AG04450 (cell line): ENCODE data around the gene UCN2. TPM values are rescaled to one million over a fixed set of nuclear protein-coding genes. Genes with fewer than 3 reads are reported as not detected.

Experiments
- CTCF ChIA-PET: fragments of 300-600, 350-600 bp; formaldehyde crosslinking; extraction: SDS; loops from one replicate; lab custom pipeline; 2022; ENCODE audit warnings: antibody characterized with exemption, inconsistent platforms; lab: Charles Lee
- POLR2A ChIA-PET: fragments of 350-600 bp; formaldehyde crosslinking; extraction: SDS; loops from one replicate; lab custom pipeline; 2021; ENCODE audit warnings: antibody characterized with exemption, inconsistent platforms; lab: Yijun Ruan, JAX
- DNase-seq: peaks from one replicate; pipeline ENCODE4 v3.0.0-alpha.2; 2011; ENCODE audit warnings: low read depth, low spot score
- H3K27ac ChIP-seq: one replicate; pipeline ENCODE4 v1.5.1; 2012; ENCODE audit warnings: low read depth, low read length, control low read depth
- H3K27me3 ChIP-seq: one replicate; pipeline ENCODE4 v1.6.0; 2012; ENCODE audit warnings: low read length; ENCODE audit not compliant: control insufficient read depth, insufficient read depth
- H3K4me3 ChIP-seq: 2 replicates; pipeline ENCODE4 v1.5.1; 2011; ENCODE audit warnings: mild to moderate bottlenecking, low read depth, low read length, control low read depth
- H3K9me3 ChIP-seq: 2 replicates; pipeline ENCODE4 v1.5.1; 2012; ENCODE audit warnings: low read length; ENCODE audit not compliant: control insufficient read depth, insufficient read depth
- CTCF ChIP-seq: IDR thresholded peaks from 2 replicates; pipeline ENCODE4 v1.5.1; 2011; ENCODE audit warnings: low read depth, low read length, control low read depth, inconsistent platforms
- polyA plus RNA-seq: library from polyadenylated mRNA; depleted of rRNA; stranded (reverse); fragments of >200 nt; gene quantifications from 2 replicates; pipeline ENCODE4 v1.2.3, GENCODE V29; 2011

Gene UCN2
- polyA plus RNA-seq, 1 experiment = 1.2 TPM

GRCh38 chr3:48592519-48593087, 29.0 kb upstream of the UCN2 start:
- ChIA-PET CTCF (interaction anchor here (0.6 kb wide), 1 partner anchor 29 kb away, joined by 5 read pairs; no protein-coding TSS in a partner anchor), POLR2A (no interaction called here)
- no peak for TF ChIP-seq CTCF
- Histone ChIP-seq H3K27me3 (no peaks in the 10 kb centered on the region), H3K4me3 (no peak overlapping the region), H3K9me3 (no peaks in the 10 kb centered on the region; the same call in 1 of the 2 replicates), H3K27ac (no peak overlapping the region)
- DNase-seq = no peak

- no peak for DNase-seq
- Histone ChIP-seq H3K9me3 (no peaks in the 10 kb centered on the region; the same call in 1 of the 2 replicates), H3K27me3 (no peaks in the 10 kb centered on the region), H3K4me3 (no peak overlapping the region), H3K27ac (no peak overlapping the region)
- ChIA-PET CTCF (interaction anchor here (0.6 kb wide), 1 partner anchor 28 kb away, joined by 5 read pairs; no protein-coding TSS in a partner anchor), POLR2A (no interaction called here)
- TF ChIP-seq CTCF = no peak
Measured at GRCh38 chr3:48591886-48592518, 28.4 kb upstream of the UCN2 start.

- no peaks in the 10 kb centered on the region; the same call in 1 of the 2 replicates for H3K9me3 ChIP-seq
- POLR2A ChIA-PET = no interaction called here
- CTCF ChIA-PET = no interaction called here
- no peak for DNase-seq
- no peaks in the 10 kb centered on the region for H3K27me3 ChIP-seq
- no peak overlapping the region for H3K27ac ChIP-seq
- no peak overlapping the region for H3K4me3 ChIP-seq
- TF ChIP-seq CTCF = no peak
Measured at GRCh38 chr3:48591436-48591835, 27.9 kb upstream of the UCN2 start.

- no peak for DNase-seq
- Histone ChIP-seq H3K27me3 (no peaks in the 10 kb centered on the region), H3K4me3 (no peak overlapping the region), H3K27ac (no peak overlapping the region), H3K9me3 (no peaks in the 10 kb centered on the region; the same call in 1 of the 2 replicates)
- ChIA-PET POLR2A (interaction anchor here (1.6 kb wide), 1 partner anchor 22 kb away, joined by 5 read pairs; no protein-coding TSS in a partner anchor), CTCF (no interaction called here)
- TF ChIP-seq CTCF = no peak
Measured at GRCh38 chr3:48588230-48588629, 24.6 kb upstream of the UCN2 start.

- POLR2A ChIA-PET = interaction anchor here (1.6 kb wide), 1 partner anchor 22 kb away, joined by 5 read pairs; no protein-coding TSS in a partner anchor
- Histone ChIP-seq H3K4me3 (no peak overlapping the region), H3K27me3 (no peaks in the 10 kb centered on the region), H3K27ac (no peak overlapping the region), H3K9me3 (no peaks in the 10 kb centered on the region; the same call in 1 of the 2 replicates)
- CTCF ChIA-PET = no interaction called here
- no peak for DNase-seq
- TF ChIP-seq CTCF = no peak
Measured at GRCh38 chr3:48587686-48588085, 24.1 kb upstream of the UCN2 start.
